Ramos (cell line): ENCODE measurements around the gene SNX8.
"Not testable (repeated sequence)": the region's sequence is repeated elsewhere in the genome, so short reads cannot be mapped to it uniquely, and the experiment has no call there.

Experiments used
- in situ Hi-C: fragments of 300-500 bp; cut with MboI; formaldehyde crosslinking; loops from one replicate; pipeline ENCODE4 v1.14.3; 2022; ENCODE audit warnings: low sequenced_read_pairs; ENCODE audit not compliant: unreplicated experiment

SNX8 gene

DNA sequence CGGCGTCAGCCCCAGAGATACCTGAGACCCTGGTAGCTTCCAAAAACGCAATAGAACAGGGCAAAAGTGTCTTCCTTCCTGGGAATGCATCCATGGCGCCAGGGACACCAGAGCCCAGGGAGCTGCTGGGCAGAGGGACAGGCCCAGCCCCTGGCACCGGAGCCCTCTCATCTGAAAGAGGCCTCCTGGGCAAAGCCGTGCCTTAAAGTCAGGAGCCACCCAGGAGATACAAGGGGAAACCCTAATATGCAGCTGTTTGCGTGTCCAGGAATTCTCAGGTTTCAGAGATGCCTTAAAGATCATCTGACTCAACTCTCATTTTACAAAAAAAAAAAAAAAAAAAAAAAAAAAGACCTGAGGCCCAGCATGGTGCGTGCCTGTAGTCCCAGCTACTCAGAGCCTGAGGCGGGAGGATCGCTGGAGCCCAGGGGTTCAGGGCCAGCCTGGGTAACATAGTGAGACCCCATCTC is 44.2 kb downstream of the SNX8 start:
- in situ Hi-C loops, result no loop called here

- in situ Hi-C loops, result not testable (repeated sequence)
Observed at GRCh38 chr7:2269089-2269990, 44.9 kb downstream of the SNX8 start.

DNA sequence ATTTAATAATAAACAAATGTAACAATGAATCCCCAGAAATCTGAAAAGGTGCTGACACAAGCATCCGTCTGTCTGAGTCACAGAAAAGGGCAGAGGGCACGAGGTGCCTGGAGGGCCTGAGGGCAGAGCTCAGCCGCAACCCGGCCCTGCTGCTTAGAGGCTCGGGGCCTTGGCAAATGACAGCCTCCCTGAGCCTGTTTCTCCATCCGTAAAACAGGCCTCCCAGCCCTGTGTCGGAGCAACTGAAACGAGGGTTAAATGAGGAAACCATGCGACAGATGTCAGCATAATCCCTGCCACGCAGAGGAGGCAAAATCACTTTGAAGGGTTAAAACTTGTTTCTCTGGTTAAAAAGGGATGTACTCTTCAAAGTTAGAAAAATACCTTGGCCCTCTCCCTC is 47.3 kb downstream of the SNX8 start:
- in situ Hi-C loops, result no loop called here

- in situ Hi-C loops, result no loop called here
Observed at GRCh38 chr7:2264158-2264557, 50.1 kb downstream of the SNX8 start.

DNA sequence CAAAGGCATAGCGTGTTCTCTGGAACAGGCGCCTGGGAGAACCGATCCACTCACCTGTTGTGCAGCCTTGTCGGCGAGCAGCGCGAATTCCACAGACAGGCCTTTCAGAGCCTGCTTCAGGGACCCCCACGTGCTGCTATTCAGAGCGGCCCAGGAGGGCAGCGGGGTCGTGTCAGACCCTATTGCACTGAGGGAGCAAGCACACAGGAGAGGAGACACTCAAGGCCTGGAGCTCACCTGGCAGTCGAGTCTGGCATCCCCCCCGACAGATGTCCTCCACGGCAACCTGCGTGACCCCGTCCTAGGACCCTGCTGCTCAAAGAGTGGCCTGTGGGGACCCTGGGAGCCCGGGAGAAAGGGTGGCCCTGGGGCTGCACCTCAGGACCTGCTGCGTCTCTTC is 51.1 kb downstream of the SNX8 start:
- in situ Hi-C loops, result no loop called here

GRCh38 chr7:2261611-2262010 is 52.6 kb downstream of the SNX8 start:
- in situ Hi-C loops, result no loop called here

DNA sequence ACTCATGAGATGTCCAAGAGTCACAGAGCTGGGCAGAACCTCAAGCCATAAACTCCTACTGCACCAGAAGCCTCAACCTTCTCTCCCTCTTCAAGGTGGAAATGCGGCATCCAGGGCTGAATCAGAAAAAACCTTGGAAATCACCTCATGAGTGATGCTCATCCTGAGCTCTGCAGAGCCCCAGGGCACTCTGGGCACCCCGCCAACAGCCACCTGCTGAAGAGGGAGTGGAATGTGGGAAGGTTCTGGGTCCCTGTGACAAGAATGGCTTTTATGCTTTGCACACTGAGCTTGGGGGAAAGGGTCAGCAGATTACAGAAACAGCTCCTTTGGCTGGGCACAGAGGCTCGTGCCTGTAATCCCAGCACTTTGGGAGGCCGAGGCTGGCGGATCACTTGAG is 53.4 kb downstream of the SNX8 start:
- in situ Hi-C loops, result no loop called here

DNA sequence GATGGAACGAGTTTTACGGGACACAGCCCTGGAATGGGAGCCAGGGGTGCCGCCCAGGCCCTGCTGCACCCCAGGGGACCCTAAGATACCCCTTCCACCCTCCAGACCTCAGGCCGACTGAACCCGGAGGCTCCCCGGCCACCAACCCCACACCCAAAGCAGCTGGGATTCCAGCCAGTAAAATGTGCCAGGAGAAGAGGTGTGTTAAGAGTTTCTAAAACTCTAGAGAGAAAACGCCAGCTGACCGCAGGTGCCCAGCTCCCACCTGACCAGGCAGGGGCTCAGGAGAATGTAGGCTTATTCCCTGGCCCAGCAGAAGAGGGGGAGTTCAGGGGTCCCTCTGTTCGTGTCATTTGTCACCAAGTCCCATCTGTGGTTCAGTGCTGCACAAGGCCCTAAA is 54.8 kb downstream of the SNX8 start:
- in situ Hi-C loops, result no loop called here

DNA sequence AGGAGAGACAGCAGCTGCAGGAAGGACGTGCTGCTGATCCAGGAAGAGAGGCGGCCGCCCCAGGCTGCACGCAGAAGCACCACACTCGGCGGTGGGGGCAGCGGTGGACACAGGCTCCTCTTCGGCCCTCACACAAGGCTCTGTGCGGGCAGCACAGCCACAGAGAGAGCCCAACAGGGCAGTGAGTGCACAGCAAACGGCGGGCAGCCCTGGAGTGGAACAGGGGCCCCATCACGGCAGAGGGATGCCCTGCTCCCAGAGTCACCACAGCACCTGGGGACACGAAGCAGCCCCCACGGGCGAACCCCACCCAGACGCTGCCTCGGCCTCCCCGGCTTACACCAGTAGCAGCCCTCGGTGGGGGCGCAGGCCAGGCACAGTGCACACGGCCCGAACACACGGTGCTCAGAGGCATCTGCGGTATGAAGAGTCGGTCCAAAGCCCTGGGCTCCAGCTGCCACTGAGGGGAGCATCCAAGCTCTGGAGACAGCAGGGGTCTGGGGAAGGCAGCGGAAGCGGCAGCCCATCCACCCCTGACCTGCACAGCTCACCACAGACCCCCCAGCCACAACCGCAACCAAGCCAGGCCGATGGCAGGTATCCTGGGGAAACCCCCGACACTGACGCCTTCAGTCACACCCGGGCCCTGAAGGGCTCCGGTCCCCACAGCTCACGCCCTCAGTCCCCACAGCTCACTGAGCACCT is 55.4 kb downstream of the SNX8 start:
- in situ Hi-C loops, result no loop called here

GRCh38 chr7:2257651-2258050 is 56.6 kb downstream of the SNX8 start:
- in situ Hi-C loops, result no loop called here

DNA sequence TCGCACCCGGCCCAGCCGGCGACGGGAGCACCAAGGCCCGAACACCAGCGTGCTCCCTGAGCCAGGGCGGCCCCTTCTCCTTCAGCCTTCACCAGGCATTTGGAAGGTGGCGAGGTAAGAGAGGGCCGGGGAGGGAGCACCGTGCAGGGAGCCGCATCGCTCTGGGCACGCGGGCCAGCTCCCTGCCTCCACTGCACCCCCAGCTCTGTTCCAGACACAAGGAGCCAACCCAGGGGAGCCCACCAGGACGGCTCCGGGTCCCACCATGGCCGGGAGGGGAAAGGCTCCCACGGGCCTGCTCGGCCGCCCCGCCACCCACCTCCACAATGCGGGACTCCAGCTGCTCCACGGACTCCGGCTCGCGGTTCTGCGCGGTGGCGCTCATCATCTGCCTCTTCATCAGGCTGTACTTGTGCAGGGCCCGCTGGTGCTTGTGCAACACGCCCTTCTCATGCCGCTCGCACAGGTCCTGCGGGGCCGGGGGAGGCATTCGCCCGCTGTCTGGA is 57.1 kb downstream of the SNX8 start:
- in situ Hi-C loops, result no loop called here

- in situ Hi-C loops, result no loop called here
Observed at GRCh38 chr7:2256306-2257045, 57.8 kb downstream of the SNX8 start.

- in situ Hi-C loops, result no loop called here
Observed at GRCh38 chr7:2255145-2256139, 58.8 kb downstream of the SNX8 start.

GRCh38 chr7:2254429-2255144 is 59.7 kb downstream of the SNX8 start:
- in situ Hi-C loops, result no loop called here

DNA sequence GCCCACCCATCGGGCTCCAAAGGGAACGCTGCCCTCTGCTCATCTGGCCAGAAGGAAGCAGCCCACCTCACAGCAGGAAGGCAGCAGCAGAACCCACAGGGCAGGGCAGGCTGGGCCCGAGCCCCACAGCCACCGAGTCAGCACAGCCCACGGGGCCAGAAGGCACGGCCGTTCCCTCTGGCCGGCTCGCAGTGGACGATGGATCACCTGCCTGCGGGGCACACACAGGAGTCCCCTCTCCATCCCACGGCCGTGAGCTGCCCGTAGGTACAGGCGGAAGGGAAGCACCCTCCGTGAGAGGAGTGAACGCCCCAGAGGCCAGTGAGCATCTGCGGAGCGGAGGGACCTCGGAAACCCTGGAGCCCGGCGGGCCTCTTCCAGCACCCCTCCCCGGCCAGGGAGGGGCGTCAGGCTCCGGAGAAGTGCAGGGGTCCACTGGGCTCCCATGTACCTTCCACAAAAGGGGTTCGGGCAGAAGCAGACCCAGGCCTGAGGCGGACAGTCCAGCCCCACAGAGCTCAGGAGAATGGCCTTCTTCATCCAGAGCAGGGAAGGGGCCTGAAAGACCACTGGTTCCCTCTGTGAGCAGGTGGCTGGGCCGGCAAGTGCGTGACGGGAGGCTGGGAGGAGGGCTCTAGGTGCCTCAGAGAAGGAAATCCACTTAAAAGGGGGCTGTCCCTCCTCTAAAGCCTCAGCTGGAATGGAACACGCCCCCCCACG is 60.6 kb downstream of the SNX8 start:
- in situ Hi-C loops, result no loop called here

DNA sequence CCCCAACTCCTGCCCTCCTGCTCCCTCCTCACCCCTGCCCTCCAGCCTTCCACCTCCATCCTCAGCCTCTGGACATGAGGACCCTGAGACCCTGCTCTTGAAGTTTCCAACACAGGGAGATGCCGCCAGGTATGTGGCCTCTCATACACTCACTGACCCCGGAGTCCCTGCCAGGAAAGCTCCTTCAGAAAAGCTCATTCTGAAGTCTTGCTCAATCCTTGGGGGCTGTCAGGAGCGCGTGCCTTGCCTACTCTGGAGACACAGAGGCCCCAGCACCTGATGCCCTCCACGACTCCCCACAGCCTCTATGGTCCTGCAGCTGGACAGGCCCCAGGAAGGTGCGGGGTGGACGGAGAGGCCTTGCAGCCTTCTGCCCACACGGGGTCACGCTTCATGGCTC is 61.2 kb downstream of the SNX8 start:
- in situ Hi-C loops, result no loop called here

DNA sequence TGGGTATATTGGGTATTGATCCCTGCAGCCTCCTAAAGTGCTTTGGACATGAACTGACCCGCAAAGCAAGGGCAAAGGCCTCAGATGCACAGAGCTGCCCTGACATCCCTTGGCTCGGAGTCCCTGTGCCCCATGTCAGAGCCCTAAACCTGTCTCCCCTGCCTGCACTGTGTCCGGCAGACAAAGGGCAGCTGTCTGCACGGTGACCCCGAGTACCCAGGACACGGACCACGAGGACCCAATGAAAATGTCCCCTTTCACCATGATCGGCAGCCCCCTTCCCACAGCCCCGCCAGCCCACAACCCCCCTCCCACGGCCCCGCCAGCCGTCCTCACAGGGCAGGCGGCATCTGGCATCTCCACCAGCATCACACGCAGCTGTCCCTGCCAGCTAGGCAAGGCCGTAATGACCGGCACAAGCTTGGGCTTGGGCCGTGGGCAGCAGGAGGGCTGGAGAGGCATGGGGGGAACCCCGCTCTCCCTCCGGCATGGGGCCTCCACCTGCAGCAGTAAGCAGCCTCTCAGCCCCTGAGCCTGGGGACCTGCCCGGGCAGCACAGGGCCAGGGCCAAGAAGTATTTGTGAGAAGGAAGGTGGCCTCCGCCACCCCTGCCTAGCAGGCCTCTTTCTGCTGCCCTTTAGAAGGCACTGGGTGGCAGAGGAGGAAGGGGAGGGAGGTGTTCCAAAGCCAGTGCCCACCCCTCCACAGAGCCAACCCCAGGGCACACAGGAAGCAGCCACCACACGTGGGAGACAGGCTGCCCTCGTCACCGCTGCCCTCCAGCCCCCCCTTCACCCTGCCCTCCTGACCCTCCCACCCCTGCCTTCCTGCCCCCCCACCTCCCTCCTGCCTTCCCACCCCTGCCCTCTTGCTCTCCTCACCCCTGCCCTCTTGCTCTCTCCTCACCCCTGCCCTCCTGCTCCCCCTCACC is 62.1 kb downstream of the SNX8 start:
- in situ Hi-C loops, result no loop called here
